GM21423 (cell line): ENCODE results near the gene FAAH.
"Not testable (repeated sequence)": the region's sequence is repeated elsewhere in the genome, so short reads cannot be mapped to it uniquely, and the experiment has no call there.

ENCODE experiments used
- ATAC-seq: cut with Tn5 transposase; IDR thresholded peaks from one replicate; pipeline ENCODE4 v1.9.1; 2021; ENCODE audit warnings: mild to moderate bottlenecking, moderate library complexity; ENCODE audit not compliant: unreplicated experiment

FAAH gene

GRCh38 chr1:46394108-46394871 is at the start of gene FAAH:
Gene FAAH (plus strand): TSS chr1:46394317. CDS start chr1:46394349, 32 bp downstream.
- no peak for ATAC-seq

DNA sequence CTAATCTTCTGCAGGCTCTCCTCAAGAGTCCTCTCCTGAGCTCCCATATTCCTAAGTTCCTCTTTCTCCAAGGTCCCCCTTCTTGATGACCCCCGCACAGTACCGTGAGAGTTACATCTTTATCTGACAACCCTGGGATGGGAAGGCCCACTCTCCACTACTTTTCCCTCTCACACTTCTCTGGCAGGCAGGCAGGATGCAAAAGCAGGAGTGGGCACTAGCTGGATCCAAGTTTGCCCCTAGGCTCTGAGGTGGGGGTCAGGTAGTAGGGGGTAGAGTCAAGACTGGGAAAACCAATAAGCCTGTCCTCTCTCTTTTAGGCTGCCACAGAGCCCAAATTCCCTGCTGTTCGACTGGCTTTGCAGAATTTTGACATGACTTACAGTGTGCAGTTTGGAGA is 49.6 kb upstream of the FAAH start:
- ATAC-seq: no peak

- ATAC-seq: no peak
Observed at GRCh38 chr1:46345281-46345680, 48.8 kb upstream of the FAAH start.

GRCh38 chr1:46352363-46352762 is 41.8 kb upstream of the FAAH start:
- ATAC-seq: no peak

GRCh38 chr1:46355920-46356319 is 38.2 kb upstream of the FAAH start:
- not testable (repeated sequence) for ATAC-seq

GRCh38 chr1:46362158-46362557 is 32.0 kb upstream of the FAAH start:
- no peak for ATAC-seq

GRCh38 chr1:46363121-46363520 is 31.0 kb upstream of the FAAH start:
- ATAC-seq: no peak

DNA sequence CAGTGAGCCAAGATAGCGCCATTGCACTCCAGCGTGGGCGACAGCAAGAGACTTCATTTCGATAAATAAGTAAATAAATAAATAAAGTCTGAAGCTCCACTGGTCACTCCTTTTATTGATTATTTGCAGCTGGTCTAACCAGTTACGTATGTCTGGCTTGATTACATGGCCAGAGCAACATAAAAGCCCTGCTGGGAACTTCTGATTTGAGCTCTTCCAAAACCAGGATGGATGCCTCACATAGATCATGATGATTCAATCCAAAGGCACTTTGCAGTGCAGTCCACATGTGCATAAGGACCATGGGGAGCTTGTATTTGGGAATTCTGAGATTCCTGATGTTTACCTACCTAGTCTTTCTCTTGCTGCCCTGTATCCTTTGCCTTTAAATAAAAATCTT is 29.5 kb upstream of the FAAH start:
- no peak for ATAC-seq

- not testable (repeated sequence) for ATAC-seq
Observed at GRCh38 chr1:46365796-46366195, 28.3 kb upstream of the FAAH start.

- ATAC-seq: no peak
Observed at GRCh38 chr1:46367072-46367471, 27.0 kb upstream of the FAAH start.

- ATAC-seq: not testable (repeated sequence)
Observed at GRCh38 chr1:46367701-46368100, 26.4 kb upstream of the FAAH start.

DNA sequence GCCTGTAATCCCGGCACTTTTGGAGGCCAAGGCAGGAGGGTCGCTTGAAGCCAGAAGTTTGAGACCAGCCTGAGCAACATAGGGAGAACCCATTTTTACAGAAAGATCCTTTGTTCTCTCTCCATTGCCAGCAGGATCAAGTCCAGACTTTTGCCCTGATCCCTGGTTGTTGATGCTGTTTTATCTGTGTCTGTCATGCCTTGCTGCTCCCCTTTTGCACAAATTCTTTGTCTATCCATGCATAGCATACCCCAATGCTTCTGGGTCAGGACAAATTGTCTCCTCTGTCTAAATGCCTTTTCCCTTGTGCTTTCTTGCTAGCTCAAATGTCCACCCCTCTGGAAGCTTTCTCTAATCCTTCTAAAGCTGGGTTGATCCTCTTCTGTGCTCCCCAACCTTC is 25.3 kb upstream of the FAAH start:
- ATAC-seq: no peak

DNA sequence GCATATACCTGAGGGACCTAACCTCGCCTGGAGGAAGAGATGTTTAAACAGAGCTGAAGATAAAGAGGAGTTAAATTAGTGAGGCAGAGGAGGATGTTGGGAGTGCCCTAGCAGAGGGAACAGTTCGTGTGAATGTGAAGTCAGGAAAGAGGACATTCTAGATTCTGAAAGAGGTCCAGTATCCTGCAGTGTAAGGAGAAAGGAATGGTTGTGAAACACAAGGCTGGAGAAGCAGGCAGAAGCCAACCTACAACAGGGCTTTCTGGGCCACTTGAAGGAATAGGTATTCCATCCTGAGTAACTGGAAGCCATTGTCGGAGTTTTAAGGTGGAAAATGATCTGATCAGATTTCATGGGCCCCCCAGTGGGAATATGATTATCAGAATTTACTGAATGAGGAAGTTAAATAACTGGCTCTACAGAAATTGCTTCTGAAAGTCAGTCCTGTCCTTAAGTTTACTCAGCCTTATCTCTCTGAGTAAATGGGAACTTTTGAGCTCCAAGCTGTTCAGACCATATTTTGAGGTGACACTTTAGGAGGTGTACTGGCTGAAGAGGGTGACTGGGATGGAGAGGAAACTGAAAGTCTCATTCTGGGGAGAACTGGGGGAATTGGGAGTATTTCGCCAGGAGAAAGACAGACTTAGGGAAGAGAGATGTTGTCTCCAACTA is 24.4 kb upstream of the FAAH start:
- no peak for ATAC-seq

GRCh38 chr1:46370214-46370633 is 23.9 kb upstream of the FAAH start:
- no peak for ATAC-seq

- ATAC-seq: no peak
Observed at GRCh38 chr1:46372431-46372830, 21.7 kb upstream of the FAAH start.

DNA sequence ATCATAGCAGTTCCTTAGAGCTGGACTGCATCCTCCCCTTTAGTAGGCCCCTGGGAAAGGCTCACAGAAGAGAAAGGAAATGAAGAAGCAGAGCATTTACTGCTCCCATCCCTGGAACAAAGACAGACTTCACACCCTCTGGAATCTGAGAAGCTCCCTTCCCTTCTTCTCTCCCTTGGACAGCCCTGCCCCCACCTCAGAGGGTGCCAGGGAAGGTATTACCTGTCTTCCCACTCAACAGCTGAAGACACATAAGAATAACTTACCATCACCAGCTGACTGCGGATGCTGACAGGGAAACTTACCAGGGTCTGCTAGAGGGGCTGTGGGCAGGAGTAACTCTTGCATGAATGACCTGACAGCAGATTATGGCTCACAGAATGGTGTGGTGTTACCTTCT is 14.1 kb upstream of the FAAH start:
- no peak for ATAC-seq

GRCh38 chr1:46380508-46380907 is 13.6 kb upstream of the FAAH start:
- ATAC-seq: no peak

DNA sequence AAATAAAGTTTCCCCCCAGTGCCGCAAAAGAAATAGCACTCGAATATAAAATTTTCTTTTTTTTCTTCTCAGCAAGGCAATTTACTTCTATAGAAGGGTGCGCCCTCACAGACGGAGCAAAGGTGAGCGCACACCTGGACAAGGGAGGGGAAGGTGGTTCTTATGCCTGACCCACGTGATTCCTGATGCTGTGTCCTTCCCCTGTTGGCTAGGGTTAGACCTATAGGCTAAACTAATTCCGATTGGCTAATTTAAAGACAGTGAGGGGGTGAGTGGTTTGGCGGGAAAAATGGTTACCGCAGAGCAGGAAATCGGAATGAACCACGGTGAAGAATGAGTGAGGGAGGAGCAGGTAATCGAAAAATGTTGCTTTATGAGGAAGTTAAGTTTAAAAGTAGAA is 607 bp upstream of the FAAH start:
- no peak for ATAC-seq

DNA sequence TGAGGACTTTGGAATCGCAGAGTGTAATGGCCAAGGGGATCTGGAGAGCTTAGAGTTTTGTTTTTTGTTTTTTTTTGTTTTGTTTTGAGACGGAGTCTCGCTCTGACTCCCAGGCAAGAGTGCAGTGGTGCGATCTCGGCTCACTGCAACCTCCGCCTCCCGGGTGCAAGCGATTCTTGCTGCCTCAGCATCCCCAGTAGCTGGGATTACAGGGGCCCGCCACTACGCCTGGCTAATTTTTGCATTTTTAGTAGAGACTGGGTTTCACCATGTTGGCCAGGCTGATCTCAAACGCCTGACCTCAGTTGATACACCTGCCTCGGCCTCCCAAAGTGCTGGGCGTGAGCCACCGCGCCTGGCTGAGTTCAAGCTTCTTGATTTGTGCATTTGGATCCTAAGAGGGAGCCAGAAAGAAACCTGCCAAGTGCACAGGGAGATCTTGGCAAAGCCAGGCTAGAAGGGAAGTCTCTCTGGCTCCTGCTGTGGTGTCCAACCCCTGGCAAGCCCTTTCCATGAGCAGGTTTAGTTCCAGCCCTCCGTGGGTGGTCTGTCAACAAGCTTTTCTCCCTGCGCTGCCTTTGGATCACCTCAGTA is 852 bp downstream of the FAAH start:
- ATAC-seq: no peak

DNA sequence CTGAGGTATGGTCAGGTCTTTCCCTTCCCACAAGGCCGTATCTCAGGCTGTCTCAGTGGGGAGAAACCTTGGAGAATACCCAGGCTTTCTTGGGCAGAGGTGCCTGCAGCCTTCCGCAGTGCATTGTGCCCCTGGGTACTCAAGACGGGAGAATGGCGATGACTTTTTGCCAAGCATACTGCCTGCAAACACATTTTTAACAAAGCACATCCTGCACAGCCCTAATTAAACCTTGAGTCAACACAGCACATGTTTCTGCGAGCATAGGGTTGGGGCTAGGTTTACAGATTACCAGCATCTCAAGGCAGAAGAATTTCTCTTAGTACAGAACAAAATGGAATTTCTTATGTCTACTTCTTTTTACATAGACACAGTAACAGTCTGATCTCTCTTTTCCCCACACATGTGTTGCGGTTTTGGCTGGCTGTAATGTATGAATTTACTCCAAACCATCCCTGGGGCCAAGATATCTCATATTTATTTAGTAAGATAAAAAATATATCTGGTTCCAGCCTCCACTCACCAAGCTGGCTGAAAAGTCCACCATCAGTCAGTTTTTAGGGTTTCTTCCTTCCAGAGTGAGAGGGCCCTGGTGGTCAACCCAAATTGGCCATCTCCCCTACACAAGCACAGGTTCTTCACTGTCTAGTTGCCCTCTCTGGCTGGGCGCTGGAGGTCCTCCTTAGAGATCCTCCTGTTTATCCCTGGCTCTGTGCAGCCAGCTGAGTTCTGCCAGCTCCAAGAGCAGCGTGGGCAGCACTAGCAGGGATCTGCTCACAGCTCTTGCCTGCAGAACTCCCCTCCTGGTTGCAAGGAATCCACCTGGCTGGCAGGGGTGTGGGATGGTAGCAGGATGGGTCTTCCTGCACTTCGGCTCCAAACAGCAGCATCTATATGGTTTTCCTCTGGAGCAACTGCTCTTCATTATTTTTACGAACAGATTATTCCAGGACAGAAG is 2.6 kb downstream of the FAAH start:
- ATAC-seq: no peak

GRCh38 chr1:46399307-46399706 is 5.2 kb downstream of the FAAH start:
- no peak for ATAC-seq
